GM06990 (cell line): Measurements from ENCODE around the gene SDCCAG8.

Experiments used
- DNase-seq: peaks from one replicate; pipeline ENCODE4 v3.0.0-alpha.2; 2011; ENCODE audit not compliant: insufficient read length; ENCODE audit errors: extremely low read depth
- H3K27me3 ChIP-seq: replicated peaks from 2 replicates; pipeline ENCODE4 v1.6.0; 2011; ENCODE audit warnings: low read length; ENCODE audit not compliant: control insufficient read depth, insufficient read depth
- H3K36me3 ChIP-seq: 2 replicates; pipeline ENCODE4 v1.5.1; 2011; ENCODE audit warnings: low read length; ENCODE audit not compliant: control insufficient read depth, insufficient read depth
- H3K4me3 ChIP-seq: replicated peaks from 2 replicates; pipeline ENCODE4 v1.5.1; 2011; ENCODE audit warnings: low read depth, mild to moderate bottlenecking, control low read depth, low read length
- TF ChIP-seq, protein P1 (sequence below): IDR thresholded peaks from 2 replicates; pipeline ENCODE4 v1.5.1; 2011; ENCODE audit warnings: low read length, control low read depth, mild to moderate bottlenecking, inconsistent platforms; ENCODE audit not compliant: insufficient read depth, poor library complexity, severe bottlenecking

The SDCCAG8 gene

DNA sequence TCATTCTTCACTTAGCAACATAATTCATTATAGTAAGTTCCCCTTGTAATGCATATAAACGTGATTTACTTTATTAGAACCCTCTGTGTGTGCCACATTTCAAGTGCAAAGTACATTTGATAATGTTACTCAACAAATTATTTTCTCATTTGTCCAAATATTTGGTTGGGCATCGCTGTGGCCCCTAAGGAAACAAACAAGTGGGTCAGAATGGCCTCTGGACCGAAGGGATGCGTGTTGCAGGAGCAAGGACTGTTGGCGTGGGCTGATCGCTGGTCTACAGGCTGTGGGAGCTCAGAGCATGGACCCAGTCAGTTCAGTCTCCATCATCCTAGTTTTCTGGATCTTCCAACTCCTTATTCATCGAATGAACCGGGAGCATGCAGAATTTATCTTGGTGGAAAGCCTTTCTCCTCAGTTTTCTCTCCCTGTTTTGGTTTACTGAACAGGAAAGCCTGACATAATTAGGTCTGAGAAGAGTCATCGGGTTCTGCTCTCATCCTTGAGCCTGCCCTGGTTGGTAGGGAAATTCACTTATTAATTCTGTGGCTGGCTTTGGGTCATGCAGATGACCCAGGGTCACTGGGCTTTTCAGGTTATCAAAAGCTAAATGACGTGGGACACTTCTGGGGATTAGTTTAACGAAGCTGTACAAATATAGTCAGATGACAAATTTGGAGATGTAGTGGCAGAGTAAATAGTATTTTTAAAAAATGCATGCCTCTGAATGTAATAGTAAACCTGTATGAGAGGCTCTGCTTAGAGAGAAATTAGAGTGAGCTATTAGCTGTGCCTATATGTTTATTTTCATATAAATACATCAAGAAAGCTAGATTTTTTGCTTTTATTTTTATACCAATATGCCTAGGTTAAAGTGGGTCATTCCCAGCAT, 200.2 kb downstream of the SDCCAG8 start:
- H3K4me3 ChIP-seq = no peak overlapping the region
- H3K27me3 ChIP-seq = no peaks in the 10 kb centered on the region
- no peaks in the 10 kb centered on the region for H3K36me3 ChIP-seq
- no peak for DNase-seq
- TF ChIP-seq, protein P1, sequence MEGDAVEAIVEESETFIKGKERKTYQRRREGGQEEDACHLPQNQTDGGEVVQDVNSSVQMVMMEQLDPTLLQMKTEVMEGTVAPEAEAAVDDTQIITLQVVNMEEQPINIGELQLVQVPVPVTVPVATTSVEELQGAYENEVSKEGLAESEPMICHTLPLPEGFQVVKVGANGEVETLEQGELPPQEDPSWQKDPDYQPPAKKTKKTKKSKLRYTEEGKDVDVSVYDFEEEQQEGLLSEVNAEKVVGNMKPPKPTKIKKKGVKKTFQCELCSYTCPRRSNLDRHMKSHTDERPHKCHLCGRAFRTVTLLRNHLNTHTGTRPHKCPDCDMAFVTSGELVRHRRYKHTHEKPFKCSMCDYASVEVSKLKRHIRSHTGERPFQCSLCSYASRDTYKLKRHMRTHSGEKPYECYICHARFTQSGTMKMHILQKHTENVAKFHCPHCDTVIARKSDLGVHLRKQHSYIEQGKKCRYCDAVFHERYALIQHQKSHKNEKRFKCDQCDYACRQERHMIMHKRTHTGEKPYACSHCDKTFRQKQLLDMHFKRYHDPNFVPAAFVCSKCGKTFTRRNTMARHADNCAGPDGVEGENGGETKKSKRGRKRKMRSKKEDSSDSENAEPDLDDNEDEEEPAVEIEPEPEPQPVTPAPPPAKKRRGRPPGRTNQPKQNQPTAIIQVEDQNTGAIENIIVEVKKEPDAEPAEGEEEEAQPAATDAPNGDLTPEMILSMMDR = no peak

DNA sequence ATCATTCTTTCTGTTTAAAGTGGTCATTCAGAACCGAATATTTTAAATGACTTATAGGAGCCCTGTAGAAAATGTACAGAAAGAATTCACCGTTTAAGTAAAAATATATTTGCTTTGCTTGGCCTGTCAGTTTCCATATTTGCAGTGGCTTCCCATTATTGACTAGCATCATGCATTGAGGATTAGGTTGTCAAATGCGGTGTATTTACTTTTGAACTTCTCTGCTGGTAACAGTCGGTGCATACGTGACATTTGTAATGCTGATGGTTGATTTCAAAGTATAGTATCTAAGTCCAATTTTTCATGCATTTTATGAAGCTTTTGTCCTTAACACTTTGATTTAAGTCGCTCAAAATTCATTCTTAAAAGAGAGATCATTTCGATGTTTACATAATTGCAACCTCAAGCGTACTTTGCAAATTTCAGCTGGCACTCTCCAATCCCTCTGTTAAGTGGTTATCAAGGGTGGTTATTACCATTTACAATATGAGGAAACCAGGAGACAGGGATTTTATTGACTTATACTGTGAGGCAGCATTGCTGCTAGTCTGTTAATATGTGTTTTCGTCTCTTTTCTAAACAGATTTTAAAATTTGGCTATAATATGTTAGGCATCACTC, 201.6 kb downstream of the SDCCAG8 start:
- H3K27me3 ChIP-seq = no peaks in the 10 kb centered on the region
- no peak for DNase-seq
- TF ChIP-seq, protein P1 = no peak
- H3K36me3 ChIP-seq = no peaks in the 10 kb centered on the region
- no peak overlapping the region for H3K4me3 ChIP-seq

DNA sequence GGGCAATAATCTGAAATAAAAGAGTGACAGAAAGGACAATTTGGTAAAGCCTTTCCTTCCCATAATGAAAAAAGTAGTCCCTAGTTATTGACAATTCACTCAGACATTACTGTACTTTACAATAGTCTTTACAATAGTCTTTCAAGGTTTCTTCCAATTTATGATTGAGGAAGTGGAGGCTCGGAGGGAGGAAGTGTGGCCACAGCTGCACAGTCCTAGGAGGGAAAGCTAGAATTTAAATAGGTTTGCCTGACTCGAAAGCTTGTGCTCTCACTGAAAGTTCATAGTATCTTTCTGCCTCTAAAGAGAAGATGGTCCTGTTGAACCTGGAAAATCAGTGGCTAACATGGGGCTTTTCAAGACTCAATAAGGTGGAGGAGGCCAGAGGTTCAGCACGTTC, 203.2 kb downstream of the SDCCAG8 start:
- H3K4me3 ChIP-seq = no peak overlapping the region
- H3K27me3 ChIP-seq = no peaks in the 10 kb centered on the region
- DNase-seq = no peak
- TF ChIP-seq, protein P1 = no peak
- H3K36me3 ChIP-seq = no peaks in the 10 kb centered on the region

DNA sequence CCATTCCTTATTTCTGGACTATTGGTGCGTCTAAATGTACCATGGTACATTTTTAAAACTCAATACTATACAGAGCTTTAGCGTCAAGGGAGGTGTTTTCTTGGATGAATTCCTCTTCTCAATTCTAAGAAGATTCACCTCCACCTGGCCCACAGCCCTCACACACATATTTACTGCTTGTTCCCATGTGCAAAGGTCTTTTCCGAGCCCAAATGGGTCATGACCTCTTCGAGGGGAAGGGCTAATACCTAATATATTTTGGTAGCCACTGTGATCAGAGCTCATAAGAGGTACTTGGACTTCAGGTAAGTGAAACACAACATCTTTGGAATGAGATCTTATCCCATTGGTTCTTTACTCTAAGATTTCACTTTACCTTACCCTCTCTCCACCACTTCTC, 205.9 kb downstream of the SDCCAG8 start:
- no peak for DNase-seq
- Histone ChIP-seq H3K36me3 (no peaks in the 10 kb centered on the region), H3K4me3 (no peak overlapping the region), H3K27me3 (no peaks in the 10 kb centered on the region)
- TF ChIP-seq, protein P1 = no peak

DNA sequence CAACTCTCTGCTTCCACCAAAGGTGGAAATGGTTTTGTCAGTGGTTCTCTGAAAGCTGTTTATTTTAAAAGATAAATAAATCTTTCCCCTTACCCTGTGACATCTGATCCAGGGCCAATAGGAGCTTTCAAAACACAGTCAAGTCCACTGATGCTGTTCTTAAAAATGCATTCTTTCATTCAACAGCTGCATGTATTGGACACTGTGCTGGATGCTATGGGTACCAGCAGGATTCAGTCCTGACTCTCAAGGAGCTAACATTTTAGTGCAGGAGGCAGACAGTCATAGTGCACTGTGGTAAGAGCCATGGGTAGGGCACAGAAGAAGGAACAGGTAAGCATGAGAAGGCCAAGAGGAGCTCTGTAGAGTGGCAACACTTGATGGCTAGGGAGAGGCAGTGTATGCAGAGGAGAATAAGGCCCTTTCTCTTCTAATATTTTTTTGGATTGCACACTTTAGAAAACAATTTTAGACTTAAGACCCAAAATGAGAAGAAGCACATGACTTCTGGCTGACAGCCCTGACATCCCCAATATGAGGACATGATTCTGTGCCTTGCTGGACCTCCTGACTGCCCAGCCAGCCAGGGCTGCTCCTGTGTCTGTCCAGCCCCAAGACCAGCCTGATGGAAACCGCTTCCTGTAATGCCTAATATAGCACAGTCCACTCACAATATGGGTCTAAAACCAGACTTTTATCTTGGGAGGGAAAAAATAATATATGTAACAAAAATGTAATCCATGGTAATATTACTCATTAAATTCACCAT, 207.3 kb downstream of the SDCCAG8 start:
- DNase-seq = no peak
- H3K4me3 ChIP-seq = no peak overlapping the region
- TF ChIP-seq, protein P1 = no peak
- H3K27me3 ChIP-seq = no peaks in the 10 kb centered on the region
- no peaks in the 10 kb centered on the region for H3K36me3 ChIP-seq
